Right lobe of liver (tissue), 4 donors: ENCODE results near the gene KPTN.

ENCODE experiments used
- CTCF ChIP-seq, 4 donors: fragments of 200-600 bp in 3 of 4; fragments of 450-650 bp in 1 of 4; IDR thresholded peaks; one replicate each; pipeline versions ENCODE4 v1.5.1 to v1.8.0; 2016 to 2022; ENCODE audit warnings: antibody characterized with exemption in 4 of 4, mild to moderate bottlenecking in 2 of 4
- POLR2A ChIP-seq: fragments of 450-650 bp; IDR thresholded peaks from one replicate; pipeline ENCODE4 v1.6.1; 2017; ENCODE audit warnings: antibody characterized with exemption, mild to moderate bottlenecking
- donor health status: DM: no; HTN: no; CAD: no.
- donor health status: DM: no; HTN: no; CAD: no.
- donor health status: DM: no; HTN: yes; CAD: no.

GRCh38 chr19:47464675-47465419 lies 19.2 kb downstream of the KPTN start:
- no peak for TF ChIP-seq CTCF (IDR thresholded peaks at IDR 0.05)
- TF ChIP-seq POLR2A = no peak
